GM12873 (cell line): ENCODE measurements around the gene SFT2D2.

Experiments used
- TF ChIP-seq, protein P1 (sequence below): IDR thresholded peaks from 2 replicates; pipeline ENCODE4 v1.5.1; 2012; ENCODE audit warnings: low read depth, mild to moderate bottlenecking, moderate library complexity, low read length, control low read depth; ENCODE audit not compliant: insufficient read depth; ENCODE audit errors: missing control alignments

Gene SFT2D2

GRCh38 chr1:168259567-168259966 lies 33.8 kb downstream of the SFT2D2 start:
- TF ChIP-seq, protein P1, sequence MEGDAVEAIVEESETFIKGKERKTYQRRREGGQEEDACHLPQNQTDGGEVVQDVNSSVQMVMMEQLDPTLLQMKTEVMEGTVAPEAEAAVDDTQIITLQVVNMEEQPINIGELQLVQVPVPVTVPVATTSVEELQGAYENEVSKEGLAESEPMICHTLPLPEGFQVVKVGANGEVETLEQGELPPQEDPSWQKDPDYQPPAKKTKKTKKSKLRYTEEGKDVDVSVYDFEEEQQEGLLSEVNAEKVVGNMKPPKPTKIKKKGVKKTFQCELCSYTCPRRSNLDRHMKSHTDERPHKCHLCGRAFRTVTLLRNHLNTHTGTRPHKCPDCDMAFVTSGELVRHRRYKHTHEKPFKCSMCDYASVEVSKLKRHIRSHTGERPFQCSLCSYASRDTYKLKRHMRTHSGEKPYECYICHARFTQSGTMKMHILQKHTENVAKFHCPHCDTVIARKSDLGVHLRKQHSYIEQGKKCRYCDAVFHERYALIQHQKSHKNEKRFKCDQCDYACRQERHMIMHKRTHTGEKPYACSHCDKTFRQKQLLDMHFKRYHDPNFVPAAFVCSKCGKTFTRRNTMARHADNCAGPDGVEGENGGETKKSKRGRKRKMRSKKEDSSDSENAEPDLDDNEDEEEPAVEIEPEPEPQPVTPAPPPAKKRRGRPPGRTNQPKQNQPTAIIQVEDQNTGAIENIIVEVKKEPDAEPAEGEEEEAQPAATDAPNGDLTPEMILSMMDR = no peak

DNA sequence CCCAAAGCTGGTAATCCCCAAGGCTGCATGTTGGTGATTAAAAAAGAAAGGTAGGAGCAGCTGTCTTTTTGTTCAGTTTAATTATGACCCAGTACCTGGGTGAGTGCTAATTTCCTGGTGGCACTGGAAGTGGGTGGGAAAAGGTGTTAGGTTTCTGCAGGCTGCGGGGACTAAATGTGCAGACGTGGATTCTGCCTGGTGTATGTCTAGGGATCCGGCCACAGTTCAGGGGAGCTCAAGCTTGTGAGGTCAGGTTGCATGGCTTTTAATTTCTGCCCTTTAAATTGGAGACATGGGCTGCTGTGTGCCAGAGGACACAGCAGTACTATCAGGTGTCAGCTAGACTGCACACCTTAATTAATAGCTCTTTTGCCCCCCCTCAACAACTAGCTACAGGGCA lies 34.6 kb downstream of the SFT2D2 start:
- TF ChIP-seq, protein P1 = no peak

- TF ChIP-seq, protein P1 = no peak
Measured at GRCh38 chr1:168261390-168261789, 35.6 kb downstream of the SFT2D2 start.

DNA sequence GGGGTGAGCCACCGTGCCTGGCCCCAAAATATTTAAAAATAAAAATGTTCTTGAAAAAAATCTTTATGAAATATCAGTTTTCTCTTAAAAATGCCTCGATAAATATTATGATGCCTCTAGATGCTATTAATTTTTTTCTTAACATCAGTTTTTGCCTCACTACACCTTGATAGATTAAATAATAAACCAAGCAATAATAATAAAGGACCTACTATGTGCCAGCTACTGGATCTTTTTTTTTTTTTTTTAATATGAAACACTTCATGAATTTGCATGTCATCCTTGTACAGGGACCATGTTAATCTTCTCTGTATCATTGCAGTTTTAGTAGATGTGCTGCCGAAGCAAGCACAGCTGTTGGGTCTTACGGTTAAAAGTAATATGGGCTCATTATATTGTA lies 37.3 kb downstream of the SFT2D2 start:
- TF ChIP-seq, protein P1 = no peak

DNA sequence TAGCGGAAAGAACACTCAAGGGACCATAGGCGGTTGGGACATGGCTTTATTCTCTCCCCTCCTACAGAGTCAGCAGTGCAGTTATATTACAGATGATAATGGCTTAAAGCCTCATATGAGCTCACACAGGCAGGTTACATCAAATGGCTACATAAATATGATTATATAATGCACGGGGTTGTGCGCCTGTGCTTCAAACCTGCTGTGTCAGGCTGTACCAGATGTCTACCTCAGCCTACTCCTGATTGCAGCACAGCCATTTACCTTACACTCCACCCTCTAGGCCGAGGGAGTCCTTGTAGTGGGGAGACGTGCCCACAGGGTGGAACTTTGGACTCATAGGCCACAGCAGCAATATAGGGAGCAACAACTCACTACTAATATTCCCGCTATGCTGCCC lies 38.5 kb downstream of the SFT2D2 start:
- TF ChIP-seq, protein P1 = no peak

GRCh38 chr1:168265596-168265995 lies 39.8 kb downstream of the SFT2D2 start:
- TF ChIP-seq, protein P1 = no peak

GRCh38 chr1:168266644-168267186 lies 40.9 kb downstream of the SFT2D2 start:
- TF ChIP-seq, protein P1 = no peak
